Measurements from ENCODE around the gene SHROOM3. TPM values are rescaled to one million over a fixed set of nuclear protein-coding genes. Genes with fewer than 3 reads are reported as not detected.
A peak's percentile ranks its signal among the peaks of the same experiment; 100 is the strongest.

SHROOM3 gene
- total RNA-seq, 1 donor from 2014 or later, result not detected

DNA sequence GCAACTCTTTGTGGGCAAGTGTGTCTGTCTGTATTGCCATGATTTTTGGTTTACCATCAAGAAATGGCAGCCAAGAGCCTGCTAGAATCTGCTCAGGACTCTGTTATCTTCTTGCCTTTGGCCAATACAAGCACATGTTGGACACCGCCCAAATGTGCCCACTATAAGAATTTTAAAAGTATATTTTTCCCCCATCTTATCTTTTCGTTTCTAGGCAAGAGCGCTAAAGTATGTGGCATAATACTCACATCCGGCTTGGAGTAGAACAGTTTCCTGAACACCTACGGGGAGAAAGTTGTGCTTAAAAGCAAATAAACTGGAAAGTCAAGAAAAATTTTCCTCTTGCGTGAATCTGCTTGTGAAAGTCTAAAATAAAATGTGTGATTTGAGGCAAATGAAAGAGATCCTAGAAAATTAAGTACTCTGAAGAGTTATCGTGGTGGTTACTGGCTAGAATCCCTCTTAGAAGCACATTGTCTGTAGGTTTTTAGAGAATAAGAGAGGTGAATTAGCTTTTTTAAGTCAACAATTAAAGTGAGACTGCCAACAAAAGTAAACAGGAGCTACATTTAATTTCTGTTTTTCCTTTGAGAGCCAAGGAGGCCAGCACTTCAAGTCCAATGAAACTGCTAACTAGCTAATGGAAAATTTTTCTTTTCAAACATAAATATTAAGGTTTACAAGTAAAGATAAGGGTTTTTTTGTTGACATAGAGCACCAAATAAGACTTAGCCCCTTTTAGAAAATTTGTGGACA, 242.7 kb downstream of the SHROOM3 start:
- Mint-ChIP-seq H3K27ac (no peak overlapping the region), H3K36me3 (ENCODE audit: low read depth) (no peaks in the 10 kb centered on the region), H3K27me3 (ENCODE audit: low read depth) (peaks cover 13% of the 10 kb centered on the region), H3K4me1 (ENCODE audit: low read depth) (no peaks in the 10 kb centered on the region), H3K9me3 (no peaks in the 10 kb centered on the region), H3K4me3 (ENCODE audit: low read depth) (no peak overlapping the region)
- intact Hi-C loops (cut with micrococcal nuclease), result no loop called here
- no peak for DNase-seq (ENCODE audit: low spot score)

DNA sequence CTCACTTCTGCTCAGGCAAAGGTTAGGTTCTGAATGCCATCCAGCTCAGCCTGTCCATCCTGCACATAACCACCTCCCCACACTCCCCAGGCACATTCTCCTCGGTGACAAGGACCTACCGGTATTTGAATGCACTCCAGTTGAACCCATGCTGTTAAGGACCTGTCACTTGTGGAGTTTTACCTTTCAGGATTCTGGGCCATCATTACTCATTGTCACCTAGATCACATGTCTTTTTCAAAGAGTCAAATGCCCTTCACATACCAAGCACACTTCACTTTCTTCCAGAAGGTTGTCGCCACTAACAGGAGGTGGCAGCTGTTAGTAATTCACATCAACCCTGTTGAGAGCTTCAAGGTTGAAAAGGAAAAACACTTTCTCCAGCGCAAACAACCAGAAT, 244.7 kb downstream of the SHROOM3 start:
- DNase-seq (ENCODE audit: low spot score), result no peak
- Mint-ChIP-seq H3K27me3 (ENCODE audit: low read depth) (peaks cover 25% of the 10 kb centered on the region), H3K27ac (no peak overlapping the region), H3K36me3 (ENCODE audit: low read depth) (no peaks in the 10 kb centered on the region), H3K4me3 (ENCODE audit: low read depth) (no peak overlapping the region), H3K4me1 (ENCODE audit: low read depth) (no peaks in the 10 kb centered on the region), H3K9me3 (no peaks in the 10 kb centered on the region)
- intact Hi-C loops (cut with micrococcal nuclease), result no loop called here

DNA sequence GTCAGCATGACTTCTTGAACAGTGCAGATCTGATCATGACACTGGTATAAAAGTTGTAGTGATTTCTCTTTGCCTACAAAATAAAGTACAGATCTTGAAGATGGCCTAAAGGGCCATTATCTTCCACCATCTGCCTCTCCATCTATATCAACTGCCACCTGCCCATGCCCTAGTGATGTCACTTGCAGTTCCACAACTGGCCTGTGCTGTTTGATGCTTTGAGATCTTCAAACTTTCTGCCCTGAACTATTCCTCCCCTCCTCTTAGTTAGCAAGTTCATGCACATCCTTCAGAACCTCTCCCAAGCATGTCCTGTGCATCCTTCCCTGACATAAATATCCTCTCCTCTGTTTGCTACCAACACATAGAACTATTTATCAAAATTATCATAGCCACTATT, 245.9 kb downstream of the SHROOM3 start:
- DNase-seq (ENCODE audit: low spot score), result no peak
- H3K4me3 Mint-ChIP-seq (ENCODE audit: low read depth), result no peak overlapping the region
- no peaks in the 10 kb centered on the region for H3K36me3 Mint-ChIP-seq (ENCODE audit: low read depth)
- no peaks in the 10 kb centered on the region for H3K4me1 Mint-ChIP-seq (ENCODE audit: low read depth)
- peaks cover 30% of the 10 kb centered on the region for H3K27me3 Mint-ChIP-seq (ENCODE audit: low read depth)
- intact Hi-C loops (cut with micrococcal nuclease), result no loop called here
- H3K27ac Mint-ChIP-seq, result no peak overlapping the region
- H3K9me3 Mint-ChIP-seq, result no peaks in the 10 kb centered on the region

DNA sequence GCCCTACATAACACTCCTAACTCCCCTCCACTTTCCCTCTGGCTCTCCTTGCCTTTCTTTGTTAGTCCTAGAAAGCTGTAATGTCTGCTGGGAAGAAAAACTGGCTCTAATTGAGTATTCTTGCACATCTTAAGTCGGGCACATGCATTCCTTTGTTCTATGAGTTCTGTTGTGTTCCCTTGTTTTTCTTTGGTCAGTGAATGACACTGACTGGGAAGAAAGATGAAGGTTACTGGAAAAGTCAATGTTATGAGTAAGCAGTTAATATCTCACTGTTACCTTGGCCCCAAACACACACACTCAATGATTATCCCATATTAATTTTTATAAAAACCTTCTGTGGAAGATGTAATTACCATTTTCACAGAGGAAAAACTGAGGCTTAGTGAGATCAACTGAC, 247.0 kb downstream of the SHROOM3 start:
- Mint-ChIP-seq H3K4me3 (ENCODE audit: low read depth) (no peak overlapping the region), H3K27me3 (ENCODE audit: low read depth) (peaks cover 34% of the 10 kb centered on the region), H3K9me3 (no peaks in the 10 kb centered on the region), H3K4me1 (ENCODE audit: low read depth) (no peaks in the 10 kb centered on the region), H3K36me3 (ENCODE audit: low read depth) (no peaks in the 10 kb centered on the region), H3K27ac (no peak overlapping the region)
- intact Hi-C loops (cut with micrococcal nuclease), result no loop called here
- DNase-seq (ENCODE audit: low spot score), result no peak

DNA sequence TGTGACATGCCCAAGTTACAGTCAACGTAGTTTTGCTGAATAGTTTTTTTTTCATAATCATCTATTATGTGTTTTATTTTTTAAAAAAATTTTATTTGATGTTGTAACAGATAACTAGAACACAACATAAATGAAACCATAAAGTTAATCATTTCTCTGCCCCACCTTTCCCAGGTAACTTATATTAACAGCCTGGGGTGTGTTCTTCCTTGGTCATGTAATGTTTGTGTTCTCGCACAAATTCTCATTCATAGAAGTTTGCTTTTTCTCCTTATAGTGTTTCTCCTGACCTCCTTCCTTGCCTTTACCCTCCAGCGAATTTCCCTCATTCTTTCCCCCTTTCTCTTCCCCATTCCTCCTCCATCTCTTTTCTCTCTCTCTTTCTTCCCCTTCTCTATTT, 248.1 kb downstream of the SHROOM3 start:
- H3K9me3 Mint-ChIP-seq, result no peaks in the 10 kb centered on the region
- H3K4me1 Mint-ChIP-seq (ENCODE audit: low read depth), result no peaks in the 10 kb centered on the region
- intact Hi-C loops (cut with micrococcal nuclease), result no loop called here
- H3K4me3 Mint-ChIP-seq (ENCODE audit: low read depth), result no peak overlapping the region
- no peak for DNase-seq (ENCODE audit: low spot score)
- H3K27me3 Mint-ChIP-seq (ENCODE audit: low read depth), result peaks cover 45% of the 10 kb centered on the region
- no peak overlapping the region for H3K27ac Mint-ChIP-seq
- H3K36me3 Mint-ChIP-seq (ENCODE audit: low read depth), result no peaks in the 10 kb centered on the region

DNA sequence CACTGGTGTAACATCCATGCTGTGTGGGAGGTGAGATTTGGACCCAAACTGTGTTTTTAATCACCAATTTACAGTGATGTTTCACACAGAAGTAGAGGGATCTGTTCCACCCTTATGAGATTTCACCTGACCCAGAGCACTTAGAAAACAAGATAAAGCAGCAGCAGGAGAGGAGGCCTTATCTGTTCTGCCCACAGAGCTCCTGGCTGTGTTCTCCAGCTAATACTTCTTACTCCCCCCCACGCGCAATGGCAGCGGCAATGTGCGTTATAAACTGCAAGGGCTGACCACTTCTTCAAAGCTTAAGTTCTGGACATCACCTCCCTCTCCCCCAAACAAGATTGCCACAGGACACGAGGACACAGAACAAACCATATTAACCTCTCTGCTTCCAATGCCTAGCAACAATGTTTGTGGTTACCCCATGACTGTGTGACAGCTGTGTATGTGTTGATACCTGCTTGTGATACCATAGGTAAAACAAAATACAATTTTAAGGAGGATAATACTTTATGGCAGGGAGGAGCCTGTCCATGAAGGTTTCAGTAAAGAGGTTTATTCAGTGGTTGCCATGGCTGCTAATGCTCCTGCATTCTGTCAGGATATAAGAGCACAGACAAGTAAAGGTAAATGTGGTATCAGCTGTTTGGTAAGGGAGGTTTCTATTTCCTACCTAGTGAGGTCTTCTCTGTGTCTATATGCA, 252.9 kb downstream of the SHROOM3 start:
- Mint-ChIP-seq H3K27ac (no peak overlapping the region), H3K27me3 (ENCODE audit: low read depth) (peaks cover 69% of the 10 kb centered on the region), H3K36me3 (ENCODE audit: low read depth) (no peaks in the 10 kb centered on the region), H3K9me3 (no peaks in the 10 kb centered on the region), H3K4me3 (ENCODE audit: low read depth) (no peak overlapping the region), H3K4me1 (ENCODE audit: low read depth) (peaks cover 8% of the 10 kb centered on the region)
- intact Hi-C loops (cut with micrococcal nuclease), result no loop called here
- no peak for DNase-seq (ENCODE audit: low spot score)

DNA sequence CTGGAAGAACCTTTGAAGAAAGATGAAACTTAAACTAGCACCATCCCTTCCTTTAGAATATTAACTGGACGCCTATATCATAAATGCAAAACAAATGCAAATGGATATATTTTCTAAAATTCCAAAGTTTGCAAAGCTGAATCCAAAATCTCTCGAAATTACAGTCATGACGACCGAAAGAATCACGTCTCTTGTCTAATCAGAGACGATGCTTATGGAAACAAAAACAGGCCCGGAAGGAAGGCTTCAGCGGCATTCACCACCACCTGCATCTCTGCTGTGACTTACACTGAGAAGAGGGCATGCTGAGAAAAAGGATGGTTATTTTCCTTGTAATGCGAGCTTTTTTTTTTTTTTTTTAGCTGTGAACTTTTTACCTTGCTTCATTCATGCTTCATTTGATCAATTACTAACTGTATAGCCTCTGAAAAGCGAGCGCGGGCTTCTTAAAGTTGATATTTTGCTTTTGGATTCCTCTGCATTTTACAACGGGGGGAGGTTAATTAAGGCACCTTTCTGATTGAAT, 253.7 kb downstream of the SHROOM3 start:
- Mint-ChIP-seq H3K4me1 (ENCODE audit: low read depth) (peaks cover 8% of the 10 kb centered on the region), H3K27me3 (ENCODE audit: low read depth) (peaks cover 69% of the 10 kb centered on the region), H3K9me3 (no peaks in the 10 kb centered on the region), H3K4me3 (ENCODE audit: low read depth) (peak overlapping the region; percentile 10), H3K36me3 (ENCODE audit: low read depth) (no peaks in the 10 kb centered on the region), H3K27ac (no peak overlapping the region)
- intact Hi-C loops (cut with micrococcal nuclease), result no loop called here
- no peak for DNase-seq (ENCODE audit: low spot score)

DNA sequence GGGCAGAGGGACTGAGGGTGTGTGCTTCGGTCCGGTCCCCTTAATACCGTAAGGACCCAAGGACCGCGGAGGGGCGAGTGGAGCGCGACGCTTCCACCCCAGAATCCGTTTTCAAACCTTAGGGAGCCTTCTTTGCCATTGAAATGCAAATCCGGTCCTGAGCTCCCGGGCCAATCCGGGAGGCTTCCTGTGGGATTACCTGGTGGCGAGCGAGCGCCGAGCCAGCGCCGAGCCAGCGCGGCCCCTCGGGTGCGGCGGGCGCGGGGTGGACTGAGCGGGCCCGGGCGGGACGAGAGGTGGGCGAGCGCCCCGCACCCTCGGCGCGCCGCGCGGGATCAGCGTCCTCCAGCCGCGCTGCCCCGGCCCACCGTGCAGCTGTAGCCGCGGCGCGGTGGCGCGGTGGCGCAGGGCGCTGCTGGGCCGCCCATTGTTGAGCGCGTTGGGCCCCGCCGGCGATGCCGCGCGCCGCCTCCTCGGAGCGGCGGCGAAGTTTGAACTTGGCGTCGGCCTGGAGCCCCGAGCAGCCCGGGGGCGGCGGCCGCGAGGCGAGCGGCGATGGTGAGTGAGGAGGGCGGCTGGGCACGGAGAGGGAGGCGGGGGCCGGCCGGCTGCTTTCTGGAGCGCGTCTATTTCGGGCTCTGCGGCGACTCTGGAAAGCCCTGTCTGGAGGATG, 254.3 kb downstream of the SHROOM3 start:
- DNase-seq (ENCODE audit: low spot score), result no peak
- no peak overlapping the region for H3K27ac Mint-ChIP-seq
- H3K36me3 Mint-ChIP-seq (ENCODE audit: low read depth), result no peaks in the 10 kb centered on the region
- H3K4me3 Mint-ChIP-seq (ENCODE audit: low read depth), result no peak overlapping the region
- H3K4me1 Mint-ChIP-seq (ENCODE audit: low read depth), result peaks cover 8% of the 10 kb centered on the region
- intact Hi-C loops (cut with micrococcal nuclease), result no loop called here
- H3K27me3 Mint-ChIP-seq (ENCODE audit: low read depth), result peaks cover 71% of the 10 kb centered on the region
- no peaks in the 10 kb centered on the region for H3K9me3 Mint-ChIP-seq

DNA sequence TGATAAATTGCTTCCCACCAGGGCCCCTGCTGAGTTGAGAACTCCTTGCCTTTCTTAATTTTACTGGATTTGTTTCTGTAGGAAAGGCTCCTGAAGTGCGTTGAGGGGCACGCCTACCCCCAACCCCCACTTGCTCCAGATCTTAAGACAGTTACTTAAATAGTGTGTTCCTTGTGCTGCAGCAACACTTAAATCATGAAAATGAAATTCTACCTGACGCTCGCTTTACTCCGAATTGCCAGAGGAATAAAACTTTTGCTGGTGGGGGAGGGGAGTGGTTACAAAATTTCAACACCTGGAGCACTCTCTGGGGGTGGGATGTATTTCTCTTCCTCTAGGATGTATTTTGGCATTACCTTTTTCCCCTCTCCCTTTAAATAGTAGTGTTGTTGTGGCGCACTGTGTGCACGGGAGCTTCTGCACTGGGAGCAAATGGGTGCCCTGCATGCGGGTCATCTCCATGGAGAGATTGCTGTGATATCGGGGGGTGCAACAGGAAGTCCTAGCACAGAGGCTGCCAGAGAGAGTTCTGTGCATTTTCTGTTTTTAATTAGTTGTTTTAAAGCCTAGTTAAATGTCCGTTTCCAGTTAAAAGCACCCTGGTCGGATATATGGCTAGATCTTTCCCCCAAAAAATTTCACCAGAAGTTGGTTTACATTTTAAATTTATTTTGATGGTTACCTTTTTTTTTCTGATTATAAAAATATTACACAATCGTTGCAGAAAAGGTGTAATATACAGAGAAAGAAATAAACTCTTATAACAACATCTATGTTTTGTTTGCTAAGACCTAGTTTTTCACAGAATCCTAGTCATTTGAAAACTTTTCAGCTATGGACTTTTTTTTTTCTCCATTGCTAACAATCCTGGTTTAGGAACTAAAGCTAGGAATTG, 255.2 kb downstream of the SHROOM3 start:
- Mint-ChIP-seq H3K36me3 (ENCODE audit: low read depth) (no peaks in the 10 kb centered on the region), H3K4me1 (ENCODE audit: low read depth) (peaks cover 8% of the 10 kb centered on the region), H3K4me3 (ENCODE audit: low read depth) (peak overlapping the region; percentile 62), H3K27me3 (ENCODE audit: low read depth) (peaks cover 65% of the 10 kb centered on the region), H3K27ac (no peak overlapping the region), H3K9me3 (no peaks in the 10 kb centered on the region)
- no peak for DNase-seq (ENCODE audit: low spot score)
- intact Hi-C loops (cut with micrococcal nuclease), result no loop called here

DNA sequence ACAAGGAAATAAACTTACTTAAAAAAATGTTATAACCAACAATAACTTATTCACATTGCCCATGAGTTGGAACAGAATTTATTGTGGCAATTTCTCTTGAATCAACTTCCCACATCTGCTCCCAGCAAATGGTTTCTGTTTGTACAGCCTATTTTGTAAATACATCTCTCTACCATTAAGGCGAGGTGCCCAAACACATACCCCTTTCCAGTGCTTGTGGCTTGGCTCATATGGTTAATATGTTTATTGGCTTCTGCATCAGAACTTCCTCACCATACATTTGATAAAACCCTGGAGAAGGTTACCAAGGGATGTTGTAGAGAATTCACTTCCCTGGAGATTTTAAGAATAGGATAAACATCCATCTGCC, 255.9 kb downstream of the SHROOM3 start:
- no peak for DNase-seq (ENCODE audit: low spot score)
- Mint-ChIP-seq H3K9me3 (no peaks in the 10 kb centered on the region), H3K36me3 (ENCODE audit: low read depth) (no peaks in the 10 kb centered on the region), H3K27me3 (ENCODE audit: low read depth) (peaks cover 64% of the 10 kb centered on the region), H3K4me1 (ENCODE audit: low read depth) (peaks cover 8% of the 10 kb centered on the region), H3K27ac (no peak overlapping the region), H3K4me3 (ENCODE audit: low read depth) (no peak overlapping the region)
- intact Hi-C loops (cut with micrococcal nuclease), result no loop called here

DNA sequence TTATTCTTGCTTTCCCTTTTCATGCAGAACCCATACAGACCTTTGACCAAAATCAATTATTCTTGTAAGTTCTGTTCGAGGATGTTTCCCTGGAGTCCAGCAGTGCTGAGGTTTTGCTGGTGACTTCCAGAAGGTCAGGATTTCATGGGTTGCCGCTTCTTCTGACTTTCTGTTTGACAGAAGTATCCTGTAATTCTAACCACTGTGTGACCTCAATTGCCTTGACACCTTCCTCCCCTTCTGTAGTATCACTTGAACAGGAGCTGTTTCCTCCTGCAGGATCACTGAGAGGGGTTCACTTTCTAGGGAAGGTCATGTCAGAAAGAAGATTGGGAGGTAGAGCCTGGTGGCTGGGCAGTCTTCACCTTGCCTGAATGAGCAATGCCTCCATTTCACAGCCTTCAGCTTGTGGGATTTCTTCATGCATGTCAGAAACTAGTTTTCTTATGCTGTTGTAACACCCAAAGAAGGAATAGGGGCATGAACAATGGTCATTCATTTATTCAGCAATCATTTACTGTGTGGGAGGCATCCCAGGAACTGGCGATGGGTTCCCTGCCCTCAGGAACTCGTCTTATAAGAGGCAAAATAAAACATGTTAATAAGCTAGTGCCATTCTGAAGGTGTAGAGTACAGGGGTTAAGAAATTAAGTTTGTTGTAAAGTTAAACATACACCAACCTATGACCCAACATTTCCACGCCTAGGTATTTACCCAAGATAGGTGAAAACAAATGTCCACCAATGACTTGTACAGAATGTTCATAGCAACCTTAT, 257.0 kb downstream of the SHROOM3 start:
- Mint-ChIP-seq H3K4me1 (ENCODE audit: low read depth) (peaks cover 8% of the 10 kb centered on the region), H3K4me3 (ENCODE audit: low read depth) (no peak overlapping the region), H3K27ac (no peak overlapping the region), H3K27me3 (ENCODE audit: low read depth) (peaks cover 66% of the 10 kb centered on the region), H3K36me3 (ENCODE audit: low read depth) (no peaks in the 10 kb centered on the region), H3K9me3 (no peaks in the 10 kb centered on the region)
- intact Hi-C loops (cut with micrococcal nuclease), result no loop called here
- no peak for DNase-seq (ENCODE audit: low spot score)

DNA sequence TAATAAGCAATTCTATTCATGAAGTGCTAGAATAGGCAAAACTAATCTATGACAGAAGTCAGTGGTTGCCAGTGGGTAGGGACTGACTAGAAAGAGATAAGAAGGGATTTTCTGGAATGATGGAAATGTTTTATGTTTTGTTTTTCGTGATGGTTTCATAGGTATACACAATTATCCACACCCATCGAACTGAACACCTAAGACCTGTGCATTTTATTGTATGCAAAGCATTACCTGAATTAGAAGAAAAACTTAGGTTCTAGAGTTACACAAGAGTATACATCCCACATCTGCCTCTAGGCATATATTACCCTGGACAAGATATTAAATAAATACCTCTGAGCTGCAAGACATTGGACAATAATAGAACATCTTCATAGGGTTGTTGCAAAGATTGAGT, 257.7 kb downstream of the SHROOM3 start:
- Mint-ChIP-seq H3K27me3 (ENCODE audit: low read depth) (peaks cover 60% of the 10 kb centered on the region), H3K9me3 (no peaks in the 10 kb centered on the region), H3K4me3 (ENCODE audit: low read depth) (no peak overlapping the region), H3K27ac (no peak overlapping the region), H3K4me1 (ENCODE audit: low read depth) (peaks cover 12% of the 10 kb centered on the region), H3K36me3 (ENCODE audit: low read depth) (no peaks in the 10 kb centered on the region)
- intact Hi-C loops (cut with micrococcal nuclease), result no loop called here
- no peak for DNase-seq (ENCODE audit: low spot score)
